Smooth muscle cell (in vitro differentiated cells): ENCODE data around the gene NIN. TPM values are rescaled to one million over a fixed set of nuclear protein-coding genes. Genes with fewer than 3 reads are reported as not detected.

Experiments
- DNase-seq: peaks from one replicate; lab custom pipeline; 2025; ENCODE audit not compliant: unreplicated experiment; lab: John Stamatoyannopoulos, UW
- H2AFZ ChIP-seq: fragments of 200-600 bp; sonication (generic); 2 replicates; pipeline ENCODE4 v1.6.0; 2016; ENCODE audit warnings: antibody characterized with exemption, low read depth, mild to moderate bottlenecking
- H3F3A ChIP-seq: fragments of 200-600 bp; sonication (generic); 2 replicates; pipeline ENCODE4 v1.6.0; 2017; ENCODE audit warnings: antibody characterized with exemption, low read depth
- H3K27ac ChIP-seq: fragments of 200-600 bp; sonication (generic); 2 replicates; pipeline ENCODE4 v1.5.1; 2016; ENCODE audit warnings: low read depth, mild to moderate bottlenecking
- H3K27me3 ChIP-seq: fragments of 200-600 bp; sonication (generic); 2 replicates; pipeline ENCODE4 v1.6.1; 2016; ENCODE audit warnings: low read depth, mild to moderate bottlenecking
- H3K36me3 ChIP-seq: fragments of 200-600 bp; sonication (generic); 2 replicates; pipeline ENCODE4 v1.5.1; 2016; ENCODE audit warnings: low read depth
- H3K4me1 ChIP-seq: fragments of 200-600 bp; sonication (generic); 2 replicates; pipeline ENCODE4 v1.5.1; 2016; ENCODE audit warnings: low read depth
- H3K4me2 ChIP-seq: fragments of 200-600 bp; sonication (generic); 2 replicates; pipeline ENCODE4 v1.6.0; 2016; ENCODE audit warnings: mild to moderate bottlenecking
- H3K4me3 ChIP-seq: fragments of 200-600 bp; sonication (generic); 2 replicates; pipeline ENCODE4 v1.5.1; 2016; ENCODE audit warnings: mild to moderate bottlenecking
- H3K79me2 ChIP-seq: fragments of 200-600 bp; sonication (generic); 2 replicates; pipeline ENCODE4 v1.6.0; 2016; ENCODE audit warnings: low read depth, mild to moderate bottlenecking
- H3K9ac ChIP-seq: fragments of 200-600 bp; sonication (generic); 2 replicates; pipeline ENCODE4 v1.6.0; 2016; ENCODE audit warnings: low read depth
- H3K9me3 ChIP-seq: fragments of 200-600 bp; sonication (generic); replicated peaks from 2 replicates; pipeline ENCODE4 v1.5.1; 2016; ENCODE audit warnings: low read depth
- H4K20me1 ChIP-seq: fragments of 200-600 bp; sonication (generic); 2 replicates; pipeline ENCODE4 v1.6.0; 2016; ENCODE audit warnings: low read depth
- CTCF ChIP-seq: fragments of 200-600 bp; sonication (generic); IDR thresholded peaks from 2 replicates; pipeline ENCODE4 v1.5.1; 2017; ENCODE audit warnings: borderline replicate concordance, mild to moderate bottlenecking, antibody characterized with exemption; ENCODE audit not compliant: insufficient read depth, poor library complexity, severe bottlenecking
- WGBS: methylation state at CpG from one replicate; pipeline ENCODE4 v1.1.7; 2016; ENCODE audit warnings: low lambda C conversion rate; 5-methylcytosine and 5-hydroxymethylcytosine counted together
- polyA plus RNA-seq: library from polyadenylated mRNA; unstranded; fragments of >200 nt; fragmentation: Nextera tagmentation; extraction: Ambion mirVana; gene quantifications from 2 replicates; pipeline ENCODE4 v1.2.1, GENCODE V29; 2016
- total RNA-seq: library from RNA; depleted of rRNA; stranded (reverse); fragments of >200 nt; gene quantifications from 2 replicates; pipeline ENCODE4 v1.2.3, GENCODE V29; 2014

The NIN gene
- total and polyA plus RNA-seq, 2 experiments from 2014 or later, result 7.5 to 14.9 TPM

DNA sequence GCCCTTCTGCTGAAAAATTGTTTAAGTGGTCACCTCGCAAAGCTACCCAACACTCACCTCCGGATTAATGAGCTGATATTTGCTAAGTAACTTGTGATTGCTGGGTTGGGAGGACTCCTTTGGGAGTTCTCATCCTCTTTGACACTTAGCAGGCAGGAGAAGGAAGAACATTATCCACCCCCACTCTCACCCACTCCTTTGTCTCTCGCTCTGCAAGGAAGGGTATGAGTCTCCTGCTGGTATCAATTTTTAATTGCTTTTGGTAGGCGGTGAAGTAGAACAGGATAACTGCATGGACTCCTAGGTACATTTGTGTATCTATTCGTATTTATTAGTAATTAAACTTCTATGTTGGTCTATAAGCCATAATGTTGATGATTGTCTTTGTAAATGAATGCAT is 34.0 kb upstream of the NIN start:
- no peaks in the 10 kb centered on the region for H3K36me3 ChIP-seq
- H2AFZ ChIP-seq, result no peak overlapping the region
- no peaks in the 10 kb centered on the region for H3K79me2 ChIP-seq
- no peak overlapping the region for H3K9ac ChIP-seq
- H4K20me1 ChIP-seq, result no peaks in the 10 kb centered on the region
- H3K27me3 ChIP-seq, result peaks cover 8% of the 10 kb centered on the region
- H3K4me1 ChIP-seq, result peaks cover 5% of the 10 kb centered on the region
- H3K27ac ChIP-seq, result no peak overlapping the region
- TF ChIP-seq CTCF, result no peak
- WGBS, result 91% methylated on average over 5 of the region's 5 CpGs
- H3K9me3 ChIP-seq, result no peaks in the 10 kb centered on the region
- H3F3A ChIP-seq, result no peaks in the 10 kb centered on the region
- H3K4me3 ChIP-seq, result no peak overlapping the region
- H3K4me2 ChIP-seq, result no peak overlapping the region
- DNase-seq, result no peak

- Histone ChIP-seq H3K79me2 (no peaks in the 10 kb centered on the region), H3K9me3 (no peaks in the 10 kb centered on the region), H3K9ac (no peak overlapping the region), H3K27me3 (peaks cover 1% of the 10 kb centered on the region), H3K4me1 (peaks cover 5% of the 10 kb centered on the region), H3K36me3 (no peaks in the 10 kb centered on the region), H3K27ac (no peak overlapping the region), H3K4me2 (no peak overlapping the region), H3F3A (no peaks in the 10 kb centered on the region), H2AFZ (no peak overlapping the region), H4K20me1 (no peaks in the 10 kb centered on the region), H3K4me3 (no peak overlapping the region)
- DNase-seq, result no peak
- TF ChIP-seq CTCF, result no peak
Measured at GRCh38 chr14:50864237-50864636, 33.3 kb upstream of the NIN start.

DNA sequence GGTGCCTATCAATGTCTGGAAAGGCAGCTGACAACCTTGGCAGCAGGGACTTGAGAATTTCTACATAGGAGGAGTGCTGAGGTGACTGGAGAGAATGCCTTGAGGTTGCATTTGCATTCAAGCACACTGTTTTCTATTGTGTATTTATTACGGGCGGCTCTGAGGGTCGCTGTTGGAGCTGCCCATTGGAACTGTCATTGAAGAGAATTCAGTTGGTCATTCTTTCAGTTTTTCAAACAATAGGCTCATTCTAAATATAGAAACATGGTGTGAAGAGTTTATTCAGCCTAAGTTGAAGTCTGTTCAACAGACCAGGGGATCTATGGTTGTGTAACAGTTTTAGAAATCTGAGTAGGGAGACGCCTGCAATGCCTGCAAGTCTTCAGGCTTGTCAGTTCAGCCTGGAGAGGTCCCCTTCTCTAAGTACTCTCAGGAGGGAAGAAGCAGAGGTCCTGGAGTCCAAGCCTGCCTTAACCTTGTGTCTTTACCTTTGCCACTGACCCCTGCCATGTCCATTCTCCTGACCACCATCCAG is 31.1 kb upstream of the NIN start:
- Histone ChIP-seq H3K79me2 (no peaks in the 10 kb centered on the region), H3F3A (no peaks in the 10 kb centered on the region), H3K27ac (no peak overlapping the region), H2AFZ (no peak overlapping the region), H3K4me2 (no peak overlapping the region), H3K4me1 (peaks cover 5% of the 10 kb centered on the region), H3K4me3 (no peak overlapping the region), H4K20me1 (no peaks in the 10 kb centered on the region), H3K36me3 (no peaks in the 10 kb centered on the region), H3K27me3 (no peaks in the 10 kb centered on the region), H3K9me3 (no peaks in the 10 kb centered on the region), H3K9ac (no peak overlapping the region)
- 50% methylated on average over 4 of the region's 4 CpGs for WGBS
- no peak for TF ChIP-seq CTCF
- DNase-seq, result no peak

GRCh38 chr14:50860478-50861086 is 29.6 kb upstream of the NIN start:
- H3K4me1 ChIP-seq, result peaks cover 5% of the 10 kb centered on the region
- H3K9me3 ChIP-seq, result no peaks in the 10 kb centered on the region
- no peaks in the 10 kb centered on the region for H3F3A ChIP-seq
- WGBS, result 17% methylated on average over 6 of the region's 6 CpGs
- no peaks in the 10 kb centered on the region for H4K20me1 ChIP-seq
- H3K27ac ChIP-seq, result no peak overlapping the region
- H3K36me3 ChIP-seq, result no peaks in the 10 kb centered on the region
- H3K27me3 ChIP-seq, result no peaks in the 10 kb centered on the region
- peak; percentile 26 for DNase-seq
- no peaks in the 10 kb centered on the region for H3K79me2 ChIP-seq
- peak overlapping the region; percentile 15 for H3K4me3 ChIP-seq
- peak overlapping the region; percentile 81 for H3K4me2 ChIP-seq
- H2AFZ ChIP-seq, result peak overlapping the region; percentile 94
- TF ChIP-seq CTCF, result peak; percentile 80
- no peak overlapping the region for H3K9ac ChIP-seq
